Forelimb muscle (tissue), 1 donor: Measurements from ENCODE around the gene NUDT6. TPM values are rescaled to one million over a fixed set of nuclear protein-coding genes. Genes with fewer than 3 reads are reported as not detected.
"Not testable (repeated sequence)": the region's sequence is repeated elsewhere in the genome, so short reads cannot be mapped to it uniquely, and the experiment has no call there.

Source experiments
- DNase-seq: peaks from one replicate; pipeline ENCODE4 v3.0.0-alpha.2; 2013; ENCODE audit warnings: low read depth
- polyA plus RNA-seq: library from polyadenylated mRNA; unstranded; fragments of 120-200 nt; gene quantifications from one replicate; pipeline ENCODE4 v1.2.1, GENCODE V29; 2013; ENCODE audit not compliant: insufficient read length

NUDT6 gene, protein sequence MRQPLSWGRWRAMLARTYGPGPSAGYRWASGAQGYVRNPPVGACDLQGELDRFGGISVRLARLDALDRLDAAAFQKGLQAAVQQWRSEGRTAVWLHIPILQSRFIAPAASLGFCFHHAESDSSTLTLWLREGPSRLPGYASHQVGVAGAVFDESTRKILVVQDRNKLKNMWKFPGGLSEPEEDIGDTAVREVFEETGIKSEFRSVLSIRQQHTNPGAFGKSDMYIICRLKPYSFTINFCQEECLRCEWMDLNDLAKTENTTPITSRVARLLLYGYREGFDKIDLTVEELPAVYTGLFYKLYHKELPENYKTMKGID
- 8.1 TPM for polyA plus RNA-seq

- DNase-seq: no peak
Observed at GRCh38 chr4:122921971-122922876, at the start of gene NUDT6. NUDT6 (minus strand) TSS chr4:122922597; CDS start chr4:122922572, 25 bp downstream.

DNA sequence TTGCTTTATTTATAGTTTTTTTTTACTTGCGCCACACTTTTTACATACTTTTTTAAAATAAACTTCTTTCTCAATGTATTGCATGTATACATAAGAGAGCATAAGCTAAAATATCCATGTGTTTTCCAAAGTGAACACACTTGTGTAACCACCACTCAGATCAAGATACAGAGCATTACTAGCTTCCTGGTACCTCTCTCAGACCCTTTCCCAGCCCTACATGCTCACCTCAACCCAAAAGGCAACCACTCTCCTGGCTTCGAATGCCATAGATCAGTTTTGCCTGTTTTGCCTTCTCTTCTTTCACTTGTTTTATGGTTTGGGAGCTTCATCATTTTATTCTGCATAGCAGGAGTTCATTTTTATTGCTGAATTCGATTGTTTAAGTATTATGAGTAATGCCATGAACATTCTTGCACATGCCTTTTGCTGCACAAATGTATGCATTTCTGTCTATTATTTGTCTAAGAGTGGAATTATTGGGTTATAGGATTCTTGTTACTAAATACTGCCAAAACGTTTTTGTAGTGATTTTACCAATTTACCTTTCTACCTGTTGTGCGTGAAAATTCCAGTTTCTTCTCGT, 45.9 kb upstream of the NUDT6 start:
- no peak for DNase-seq

GRCh38 chr4:122967231-122967630, 44.8 kb upstream of the NUDT6 start:
- no peak for DNase-seq

GRCh38 chr4:122966201-122966600, 43.8 kb upstream of the NUDT6 start:
- no peak for DNase-seq

DNA sequence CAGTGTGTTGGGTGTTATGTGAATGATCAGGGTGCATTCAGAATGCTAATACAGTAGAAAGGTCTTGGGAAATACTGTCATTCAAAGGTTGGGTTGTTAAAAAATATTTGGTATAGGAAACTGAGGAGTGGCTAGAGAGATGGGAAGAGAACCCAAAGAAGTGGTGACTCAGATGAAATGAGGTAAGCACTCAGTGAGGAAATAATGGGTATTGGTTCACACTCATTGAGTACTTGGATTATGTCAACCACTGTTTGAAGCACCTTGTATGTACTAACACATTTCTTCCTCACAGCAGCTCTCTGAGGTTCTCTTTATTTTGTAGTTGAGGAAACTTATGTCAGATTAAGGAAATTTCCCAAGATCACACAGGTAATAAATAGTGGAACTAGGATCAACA, 40.8 kb upstream of the NUDT6 start:
- DNase-seq: no peak

DNA sequence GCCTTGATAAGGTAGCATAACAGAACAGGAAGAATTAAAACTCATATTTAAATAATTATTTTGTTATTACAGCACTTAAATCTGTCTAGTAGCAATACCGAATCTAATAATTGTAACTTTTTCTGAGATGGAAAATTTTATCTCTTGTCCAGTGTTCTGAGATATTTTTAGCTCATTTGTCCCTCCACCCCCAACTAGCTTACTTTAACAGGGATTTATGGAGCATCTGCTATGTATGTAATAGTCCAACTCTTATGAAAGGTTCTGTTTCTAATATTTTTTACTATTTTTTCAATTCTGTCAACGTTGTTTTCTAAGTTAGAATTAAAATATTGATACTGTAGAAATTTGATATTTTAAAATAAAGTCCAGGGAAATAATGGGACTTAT, 38.2 kb upstream of the NUDT6 start:
- peak; percentile 17 for DNase-seq

DNA sequence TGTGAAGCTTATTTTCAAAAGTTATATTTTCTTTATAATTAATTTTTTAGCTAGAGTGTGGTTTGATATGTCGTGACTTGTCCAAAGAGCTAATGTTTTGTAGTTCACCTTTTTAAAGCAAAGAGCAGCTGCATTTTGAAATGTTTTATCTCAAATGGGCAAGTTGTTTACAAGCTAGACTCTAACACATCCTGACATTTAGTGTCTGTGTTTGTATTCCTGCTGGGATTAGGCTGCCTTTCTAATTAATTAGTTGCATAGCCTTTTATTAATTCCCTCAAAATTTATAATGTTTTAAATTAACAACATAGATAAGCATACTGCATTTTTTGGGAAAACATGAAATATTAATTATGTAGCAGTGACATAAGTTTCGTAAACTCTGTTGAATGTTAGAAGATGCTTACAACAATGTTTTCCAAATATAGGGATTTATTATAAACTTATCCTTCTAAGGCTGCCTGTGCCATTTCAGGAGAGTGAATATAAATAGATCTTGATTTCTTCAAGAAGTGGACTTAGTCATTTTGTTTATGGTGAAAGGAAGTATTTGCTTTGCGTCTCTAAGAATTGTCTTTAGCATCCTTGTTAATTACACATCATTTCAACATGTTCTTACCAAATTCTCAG, 37.7 kb upstream of the NUDT6 start:
- DNase-seq: no peak

DNA sequence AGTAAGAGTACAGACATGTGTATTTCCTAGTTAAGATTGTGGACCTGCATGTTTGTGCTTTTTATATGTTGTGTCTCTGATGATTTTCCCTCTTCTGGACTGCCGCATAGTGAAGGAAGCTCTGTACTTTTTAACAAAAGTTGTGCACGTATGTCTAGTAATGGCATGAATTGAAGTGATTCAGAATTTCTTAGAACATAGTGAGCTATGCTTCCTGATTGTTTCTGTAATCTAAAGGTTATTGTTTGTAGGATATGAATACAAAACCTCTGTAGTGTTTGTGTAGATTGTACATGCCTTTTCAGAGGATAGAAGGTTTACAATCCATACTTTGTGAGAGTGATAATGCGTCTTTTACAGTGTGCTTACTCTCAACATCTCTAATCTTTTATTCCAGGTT, 37.0 kb upstream of the NUDT6 start:
- no peak for DNase-seq

DNA sequence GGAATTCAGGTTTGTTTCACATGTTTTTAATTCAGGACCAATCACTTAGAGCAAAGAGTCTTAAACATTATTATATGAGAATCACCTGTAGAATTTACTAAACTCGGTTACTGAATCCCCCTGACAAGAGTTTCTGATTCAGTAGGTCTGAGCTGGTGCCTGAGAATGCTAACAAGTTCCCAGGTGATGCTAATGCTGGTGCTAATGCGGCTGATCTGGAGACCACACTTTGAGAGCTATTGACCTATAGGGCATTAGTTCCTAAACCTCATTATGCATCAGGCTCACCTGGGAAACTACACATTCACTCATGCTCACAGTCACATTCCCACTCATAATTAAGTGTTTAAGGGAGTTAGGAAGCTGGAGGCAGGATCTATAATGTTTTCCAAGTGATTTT, 36.1 kb upstream of the NUDT6 start:
- DNase-seq: no peak

DNA sequence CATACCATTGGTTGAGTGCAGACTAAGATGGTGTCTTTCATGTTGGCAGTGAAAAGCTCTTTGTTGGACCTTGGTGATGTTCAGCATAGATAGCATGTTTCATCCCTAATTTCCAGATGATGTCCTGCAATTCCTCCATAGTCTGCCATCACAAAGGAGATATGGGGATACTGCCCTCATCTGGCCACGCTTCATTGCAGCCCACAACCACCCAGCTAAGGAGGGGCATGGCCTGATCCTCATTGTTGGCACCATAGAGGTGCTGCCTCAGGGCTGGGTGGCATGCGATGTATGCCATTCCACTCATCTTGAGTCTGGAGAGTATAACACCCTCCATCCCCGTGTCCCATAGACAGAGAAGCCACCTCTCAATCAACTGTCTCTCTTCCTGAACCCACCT, 31.5 kb upstream of the NUDT6 start:
- DNase-seq: no peak

DNA sequence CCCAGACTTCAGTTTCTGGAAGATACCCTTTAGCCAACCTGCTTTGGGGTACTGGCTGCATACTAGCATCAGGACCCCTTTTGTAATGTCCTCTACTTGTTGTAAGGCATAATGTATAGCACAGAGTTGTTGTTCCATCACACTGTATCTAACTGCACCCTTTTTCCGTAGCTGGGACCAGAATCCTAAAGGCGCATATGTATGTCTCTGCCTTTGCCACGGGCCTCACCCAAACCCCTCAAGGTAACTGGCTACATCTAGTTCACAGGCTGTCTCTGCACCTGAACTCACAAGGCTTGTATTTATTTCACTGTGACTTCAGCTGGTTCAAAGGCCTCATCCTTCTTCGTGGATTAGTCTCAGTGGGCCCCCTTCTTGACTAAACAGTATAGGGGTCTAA, 29.6 kb upstream of the NUDT6 start:
- DNase-seq: no peak

DNA sequence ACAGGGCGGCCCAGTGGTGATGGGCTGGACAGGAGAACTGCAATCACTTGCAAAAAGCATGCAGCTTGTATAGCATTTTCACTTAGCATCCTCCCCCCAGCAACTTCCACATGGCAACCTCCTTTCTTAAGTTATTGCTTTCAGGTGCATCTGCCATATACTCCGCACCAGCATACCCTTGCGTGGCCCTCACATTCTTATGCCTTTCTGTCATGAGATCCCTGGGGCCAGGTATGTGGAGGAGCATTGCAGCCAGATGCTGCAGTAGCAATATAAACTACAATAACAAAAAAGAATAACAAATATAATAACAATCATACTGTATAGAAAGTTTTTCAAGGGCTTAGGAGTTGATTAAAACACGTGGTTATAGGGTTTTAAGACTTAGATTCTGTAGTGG, 26.3 kb upstream of the NUDT6 start:
- no peak for DNase-seq

DNA sequence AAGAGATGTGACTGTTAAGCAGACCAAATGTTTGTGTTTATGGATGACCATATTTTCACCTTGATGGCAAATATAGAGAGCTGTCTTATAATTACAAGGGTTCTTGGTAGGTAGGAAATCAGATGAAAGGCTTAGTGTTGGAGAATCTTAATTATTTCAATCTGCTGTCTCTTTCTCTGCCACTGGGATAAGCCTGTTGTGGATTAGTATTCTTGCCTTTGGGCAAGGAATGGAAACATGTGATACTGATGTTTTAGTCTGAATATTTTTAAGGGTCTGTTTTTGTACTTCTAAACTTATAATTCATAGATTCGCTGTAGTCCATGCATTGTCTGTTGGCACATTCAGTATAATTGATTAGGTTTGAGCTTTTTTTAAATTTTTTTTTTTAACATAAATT, 23.7 kb upstream of the NUDT6 start:
- no peak for DNase-seq

GRCh38 chr4:122945136-122945535, 22.7 kb upstream of the NUDT6 start:
- not testable (repeated sequence) for DNase-seq

GRCh38 chr4:122932763-122933162, 10.4 kb upstream of the NUDT6 start:
- no peak for DNase-seq

DNA sequence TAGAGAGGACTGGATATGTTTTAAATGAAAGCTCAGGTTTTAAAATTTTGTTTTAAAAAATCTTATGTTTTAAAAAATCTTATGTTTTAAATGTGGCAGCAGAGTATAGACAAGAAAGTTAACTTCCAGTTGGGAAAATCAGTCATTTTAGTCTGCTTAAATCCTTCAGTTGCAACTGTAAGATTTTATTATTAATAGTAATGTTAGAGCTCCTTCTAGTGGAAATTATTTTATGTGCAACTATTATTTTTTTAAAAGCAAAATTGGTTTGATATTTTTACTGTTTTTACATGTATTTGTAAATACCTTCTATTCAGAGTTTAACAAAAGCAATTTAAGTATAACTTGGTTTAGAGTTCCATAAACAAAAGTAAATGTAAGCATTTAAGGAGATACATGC, 8.5 kb upstream of the NUDT6 start:
- no peak for DNase-seq

GRCh38 chr4:122928930-122929329, 6.5 kb upstream of the NUDT6 start:
- DNase-seq: no peak

DNA sequence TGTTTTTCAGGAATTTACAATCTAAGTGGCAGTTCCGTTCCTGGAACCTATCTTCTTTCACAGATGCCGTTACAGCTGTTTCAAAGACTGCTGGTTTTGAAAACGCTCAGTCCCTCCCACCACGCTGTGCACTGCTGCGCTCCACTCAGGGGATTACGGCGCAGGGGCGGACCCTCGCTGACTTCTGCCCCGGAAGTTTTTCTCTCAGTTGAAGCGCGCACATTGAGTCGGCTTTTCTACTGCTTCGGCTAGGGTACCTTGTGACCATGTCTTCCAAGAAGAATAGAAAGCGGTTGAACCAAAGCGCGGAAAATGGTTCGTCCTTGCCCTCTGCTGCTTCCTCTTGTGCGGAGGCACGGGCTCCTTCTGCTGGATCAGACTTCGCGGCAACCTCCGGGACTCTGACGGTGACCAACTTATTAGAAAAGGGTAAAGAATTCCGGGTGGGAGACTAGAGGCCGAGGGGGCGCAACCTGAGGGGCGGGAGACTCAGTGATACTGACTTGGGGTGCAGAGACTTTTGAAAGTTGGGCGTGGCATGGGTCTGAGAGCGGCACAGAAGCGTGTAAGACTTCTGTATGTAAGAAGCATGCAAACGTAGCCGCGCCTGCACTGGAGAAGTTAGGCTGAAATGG, 597 bp upstream of the NUDT6 start:
- DNase-seq: peak; percentile 77

DNA sequence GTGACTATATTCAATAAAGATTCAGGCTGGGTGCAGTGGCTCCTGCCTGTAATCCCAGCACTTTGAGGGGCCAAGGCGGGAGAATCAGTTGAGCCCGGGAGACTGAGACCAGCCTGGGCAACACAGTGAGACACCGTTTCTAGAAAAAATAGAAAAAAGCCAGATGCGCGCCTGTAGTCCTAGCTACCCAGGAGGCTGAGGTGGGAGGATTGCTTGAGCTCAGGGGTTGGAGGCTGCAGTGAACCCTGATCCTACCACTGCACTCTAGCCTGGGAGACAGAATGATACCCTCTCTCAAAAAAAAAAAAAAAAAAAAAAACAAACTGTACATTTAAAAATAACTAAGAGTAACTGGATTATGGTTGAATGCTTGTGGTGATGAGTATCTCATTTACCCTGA, 1.1 kb downstream of the NUDT6 start:
- DNase-seq: no peak

GRCh38 chr4:122920473-122920872, 1.9 kb downstream of the NUDT6 start:
- DNase-seq: no peak

GRCh38 chr4:122917731-122918130, 4.7 kb downstream of the NUDT6 start:
- DNase-seq: no peak

GRCh38 chr4:122914938-122915337, 7.5 kb downstream of the NUDT6 start:
- no peak for DNase-seq
